ENCODE results near the gene LPGAT1. TPM values are rescaled to one million over a fixed set of nuclear protein-coding genes. Genes with fewer than 3 reads are reported as not detected.
"Not testable (repeated sequence)": the region's sequence is repeated elsewhere in the genome, so short reads cannot be mapped to it uniquely, and the experiment has no call there.

LPGAT1 gene
- polyA plus RNA-seq, 2 of the 4 experiments (the other 2 are of a cell fraction), result 32.3 to 48.0 TPM

DNA sequence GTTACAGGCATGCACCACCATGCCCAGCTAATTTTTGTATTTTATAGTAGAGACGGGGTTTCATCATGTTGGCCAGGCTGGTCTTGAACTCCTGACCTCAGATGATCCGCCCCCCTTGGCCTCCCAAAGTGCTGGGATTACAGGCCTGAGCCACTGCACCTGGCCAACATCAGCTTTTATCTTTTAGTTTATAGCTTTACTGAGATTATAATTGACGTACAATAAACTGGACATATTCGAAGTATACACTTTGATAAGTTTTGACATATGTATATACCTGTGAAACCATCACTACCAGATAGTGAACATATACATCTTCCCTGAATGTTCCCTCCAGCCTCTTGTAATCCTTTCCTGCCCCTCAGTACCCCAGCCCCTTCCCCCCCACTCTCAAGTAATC, 114.0 kb downstream of the LPGAT1 start:
- FAIRE-seq; ATAC-seq; DNase-seq (ENCODE audit: low read depth in 1 of 2, low spot score in 1 of 2); H3K4me1 ChIP-seq; POLR2A ChIA-PET; H3K27ac ChIP-seq; H3K9me3 ChIP-seq; H3K4me2 ChIP-seq; H3K4me3 ChIP-seq: not testable (repeated sequence)
- 83% methylated on average over 4 of the region's 4 CpGs for WGBS (ENCODE audit: missing lambda C conversion rate)
- CTCF ChIA-PET, result interaction anchor here (0.6 to 3.1 kb wide), 2 partner anchors 12 to 18 kb away, joined by 3 to 11 read pairs; no protein-coding TSS in a partner anchor

GRCh38 chr1:211715971-211716370, 114.6 kb downstream of the LPGAT1 start:
- no peak for ATAC-seq
- DNase-seq (ENCODE audit: low read depth in 1 of 2, low spot score in 1 of 2), result no peak
- Histone ChIP-seq H3K27ac (no peak overlapping the region), H3K4me2 (no peak overlapping the region), H3K4me1 (no peaks in the 10 kb centered on the region), H3K4me3 (no peak overlapping the region), H3K9me3 (no peaks in the 10 kb centered on the region)
- WGBS (ENCODE audit: missing lambda C conversion rate), result 76% methylated on average over 2 of the region's 2 CpGs
- FAIRE-seq, result no peak
- CTCF ChIA-PET, result interaction anchor here (0.6 to 3.1 kb wide), 2 partner anchors 13 to 17 kb away, joined by 3 to 11 read pairs; no protein-coding TSS in a partner anchor
- TF ChIP-seq HOXB5 (CRISPR knock-in tag; IDR thresholded peaks at IDR 0.05), result no peak
- POLR2A ChIA-PET, result no interaction called here

DNA sequence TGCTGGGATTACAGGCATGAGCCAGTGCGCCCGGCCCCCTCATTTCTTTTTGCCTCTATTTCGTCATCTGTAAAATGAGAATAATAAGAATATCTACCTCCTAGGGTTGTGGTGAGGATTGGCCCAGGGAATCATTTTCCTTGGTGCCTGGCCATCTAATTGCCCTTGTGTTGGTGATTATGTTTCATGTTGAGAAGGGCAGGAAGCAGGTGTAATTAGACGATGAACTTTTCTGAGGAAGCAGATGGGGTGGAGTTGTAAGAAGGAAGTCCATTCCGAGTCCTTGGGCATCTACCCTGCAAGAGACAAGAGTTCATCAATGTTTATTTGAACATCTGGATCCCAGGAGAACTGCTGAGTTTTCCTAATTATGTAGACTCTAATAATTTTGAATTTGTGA, 116.4 kb downstream of the LPGAT1 start:
- H3K4me2 ChIP-seq, result no peak overlapping the region
- FAIRE-seq (no peak), ATAC-seq (no peak), DNase-seq (ENCODE audit: low read depth in 1 of 2, low spot score in 1 of 2) (no peak)
- POLR2A ChIA-PET, result no interaction called here
- H3K9me3 ChIP-seq, result no peaks in the 10 kb centered on the region
- no peak overlapping the region for H3K4me3 ChIP-seq
- no peak overlapping the region for H3K27ac ChIP-seq
- 83% methylated on average over 5 of the region's 5 CpGs for WGBS (ENCODE audit: missing lambda C conversion rate)
- H3K4me1 ChIP-seq, result no peaks in the 10 kb centered on the region
- CTCF ChIA-PET, result no interaction called here
- TF ChIP-seq CEBPB (IDR thresholded peaks at IDR 0.05), result no peak
- TF ChIP-seq, protein P1, sequence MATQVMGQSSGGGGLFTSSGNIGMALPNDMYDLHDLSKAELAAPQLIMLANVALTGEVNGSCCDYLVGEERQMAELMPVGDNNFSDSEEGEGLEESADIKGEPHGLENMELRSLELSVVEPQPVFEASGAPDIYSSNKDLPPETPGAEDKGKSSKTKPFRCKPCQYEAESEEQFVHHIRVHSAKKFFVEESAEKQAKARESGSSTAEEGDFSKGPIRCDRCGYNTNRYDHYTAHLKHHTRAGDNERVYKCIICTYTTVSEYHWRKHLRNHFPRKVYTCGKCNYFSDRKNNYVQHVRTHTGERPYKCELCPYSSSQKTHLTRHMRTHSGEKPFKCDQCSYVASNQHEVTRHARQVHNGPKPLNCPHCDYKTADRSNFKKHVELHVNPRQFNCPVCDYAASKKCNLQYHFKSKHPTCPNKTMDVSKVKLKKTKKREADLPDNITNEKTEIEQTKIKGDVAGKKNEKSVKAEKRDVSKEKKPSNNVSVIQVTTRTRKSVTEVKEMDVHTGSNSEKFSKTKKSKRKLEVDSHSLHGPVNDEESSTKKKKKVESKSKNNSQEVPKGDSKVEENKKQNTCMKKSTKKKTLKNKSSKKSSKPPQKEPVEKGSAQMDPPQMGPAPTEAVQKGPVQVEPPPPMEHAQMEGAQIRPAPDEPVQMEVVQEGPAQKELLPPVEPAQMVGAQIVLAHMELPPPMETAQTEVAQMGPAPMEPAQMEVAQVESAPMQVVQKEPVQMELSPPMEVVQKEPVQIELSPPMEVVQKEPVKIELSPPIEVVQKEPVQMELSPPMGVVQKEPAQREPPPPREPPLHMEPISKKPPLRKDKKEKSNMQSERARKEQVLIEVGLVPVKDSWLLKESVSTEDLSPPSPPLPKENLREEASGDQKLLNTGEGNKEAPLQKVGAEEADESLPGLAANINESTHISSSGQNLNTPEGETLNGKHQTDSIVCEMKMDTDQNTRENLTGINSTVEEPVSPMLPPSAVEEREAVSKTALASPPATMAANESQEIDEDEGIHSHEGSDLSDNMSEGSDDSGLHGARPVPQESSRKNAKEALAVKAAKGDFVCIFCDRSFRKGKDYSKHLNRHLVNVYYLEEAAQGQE (IDR thresholded peaks at IDR 0.05), result no peak

DNA sequence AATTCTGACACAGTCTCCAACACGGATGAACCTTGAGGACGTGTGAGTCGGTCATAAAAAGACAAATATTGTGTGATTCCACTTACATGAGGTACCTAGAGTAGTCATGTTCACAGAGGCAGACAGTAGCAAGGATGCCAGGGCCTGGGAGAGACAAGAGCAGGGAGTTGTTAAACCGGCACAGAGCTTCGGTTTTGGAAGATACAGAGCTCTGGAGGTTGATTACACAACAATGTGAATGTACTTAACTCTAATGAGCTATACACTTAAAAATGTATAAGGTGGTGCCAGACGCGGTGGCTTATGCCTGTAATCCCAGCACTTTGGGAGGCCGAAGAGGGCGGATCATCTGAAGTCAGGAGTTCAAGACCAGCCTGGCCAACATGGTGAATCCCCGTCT, 117.3 kb downstream of the LPGAT1 start:
- WGBS (ENCODE audit: missing lambda C conversion rate), result 87% methylated on average over 10 of the region's 10 CpGs
- no peaks in the 10 kb centered on the region for H3K4me1 ChIP-seq
- FAIRE-seq (no peak), DNase-seq (ENCODE audit: low read depth in 1 of 2, low spot score in 1 of 2) (no peak), ATAC-seq (no peak)
- POLR2A ChIA-PET, result no interaction called here
- no peak overlapping the region for H3K27ac ChIP-seq
- no peak overlapping the region for H3K4me3 ChIP-seq
- no peak overlapping the region for H3K4me2 ChIP-seq
- no peak for TF ChIP-seq JUNB (IDR thresholded peaks at IDR 0.05)
- TF ChIP-seq ESRRA (IDR thresholded peaks at IDR 0.05; ENCODE audit: borderline replicate concordance, low read length), result no peak
- no peak for TF ChIP-seq TP53 (CRISPR knock-in tag; IDR thresholded peaks at IDR 0.05)
- no peak for TF ChIP-seq NPAS2 (CRISPR knock-in tag; IDR thresholded peaks at IDR 0.05; ENCODE audit: borderline replicate concordance)
- TF ChIP-seq EHMT2 (IDR thresholded peaks at IDR 0.05; ENCODE audit: low read depth), result no peak
- no peak for TF ChIP-seq TFCP2L1 (CRISPR knock-in tag; IDR thresholded peaks at IDR 0.05)
- TF ChIP-seq, protein P2, sequence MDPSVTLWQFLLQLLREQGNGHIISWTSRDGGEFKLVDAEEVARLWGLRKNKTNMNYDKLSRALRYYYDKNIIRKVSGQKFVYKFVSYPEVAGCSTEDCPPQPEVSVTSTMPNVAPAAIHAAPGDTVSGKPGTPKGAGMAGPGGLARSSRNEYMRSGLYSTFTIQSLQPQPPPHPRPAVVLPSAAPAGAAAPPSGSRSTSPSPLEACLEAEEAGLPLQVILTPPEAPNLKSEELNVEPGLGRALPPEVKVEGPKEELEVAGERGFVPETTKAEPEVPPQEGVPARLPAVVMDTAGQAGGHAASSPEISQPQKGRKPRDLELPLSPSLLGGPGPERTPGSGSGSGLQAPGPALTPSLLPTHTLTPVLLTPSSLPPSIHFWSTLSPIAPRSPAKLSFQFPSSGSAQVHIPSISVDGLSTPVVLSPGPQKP (IDR thresholded peaks at IDR 0.05; ENCODE audit: low read depth, low read length), result no peak
- no peak for TF ChIP-seq NR3C1 (IDR thresholded peaks at IDR 0.05)
- TF ChIP-seq ZC3H11A (IDR thresholded peaks at IDR 0.05), result no peak
- no peak for TF ChIP-seq HEYL (CRISPR knock-in tag; IDR thresholded peaks at IDR 0.05)
- CTCF ChIA-PET, result interaction anchor here (0.6 to 6.6 kb wide), 2 partner anchors 15 to 17 kb away, joined by 3 to 52 read pairs; no protein-coding TSS in a partner anchor
- no peaks in the 10 kb centered on the region for H3K9me3 ChIP-seq
